Esophagus muscularis mucosa (tissue), 3 donors: Measurements from ENCODE around the gene VPS13D.

Source experiments
- POLR2A ChIP-seq: fragments of 450-650 bp; IDR thresholded peaks from one replicate; pipeline ENCODE4 v1.6.1; 2017; ENCODE audit warnings: antibody characterized with exemption, moderate library complexity, mild to moderate bottlenecking, low read depth
- TF ChIP-seq, protein P1 (sequence below), 3 experiments: fragments of 200-600 bp in 2 of 3; fragments of 450-650 bp in 1 of 3; sonication (generic) in 2 of 3; IDR thresholded peaks; one replicate each; pipeline ENCODE4 v1.5.1; 2017 to 2019; ENCODE audit warnings: antibody characterized with exemption in 3 of 3, mild to moderate bottlenecking in 2 of 3, moderate library complexity in 1 of 3

GRCh38 chr1:12551584-12551983, 321.8 kb downstream of the VPS13D start:
- TF ChIP-seq, protein P1, sequence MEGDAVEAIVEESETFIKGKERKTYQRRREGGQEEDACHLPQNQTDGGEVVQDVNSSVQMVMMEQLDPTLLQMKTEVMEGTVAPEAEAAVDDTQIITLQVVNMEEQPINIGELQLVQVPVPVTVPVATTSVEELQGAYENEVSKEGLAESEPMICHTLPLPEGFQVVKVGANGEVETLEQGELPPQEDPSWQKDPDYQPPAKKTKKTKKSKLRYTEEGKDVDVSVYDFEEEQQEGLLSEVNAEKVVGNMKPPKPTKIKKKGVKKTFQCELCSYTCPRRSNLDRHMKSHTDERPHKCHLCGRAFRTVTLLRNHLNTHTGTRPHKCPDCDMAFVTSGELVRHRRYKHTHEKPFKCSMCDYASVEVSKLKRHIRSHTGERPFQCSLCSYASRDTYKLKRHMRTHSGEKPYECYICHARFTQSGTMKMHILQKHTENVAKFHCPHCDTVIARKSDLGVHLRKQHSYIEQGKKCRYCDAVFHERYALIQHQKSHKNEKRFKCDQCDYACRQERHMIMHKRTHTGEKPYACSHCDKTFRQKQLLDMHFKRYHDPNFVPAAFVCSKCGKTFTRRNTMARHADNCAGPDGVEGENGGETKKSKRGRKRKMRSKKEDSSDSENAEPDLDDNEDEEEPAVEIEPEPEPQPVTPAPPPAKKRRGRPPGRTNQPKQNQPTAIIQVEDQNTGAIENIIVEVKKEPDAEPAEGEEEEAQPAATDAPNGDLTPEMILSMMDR (IDR thresholded peaks at IDR 0.05), result no peak
- TF ChIP-seq POLR2A, result no peak
